ENCODE results near the gene KLHL29. TPM values are rescaled to one million over a fixed set of nuclear protein-coding genes. Genes with fewer than 3 reads are reported as not detected.

The KLHL29 gene
- total RNA-seq (2014; rRNA removed) = 2.6 and 3.1 TPM in 2 replicates
- percentile 49 among the genes with signal in this experiment for Bru-seq, nascent RNA
- BruChase-seq, experiment 1, labeled RNA remaining after a 6-hour chase = percentile 42 among the genes with signal in this experiment
- percentile 50 among the genes with signal in this experiment for BruChase-seq, experiment 2, labeled RNA remaining after a 2-hour chase
- long read RNA-seq, full-length matches to known transcripts = 3 of 15 reads
- long read RNA-seq, partial matches to known transcripts = 9 of 15 reads
- long read RNA-seq, other reads (novel, unspliced or antisense) = 3 of 15 reads

DNA sequence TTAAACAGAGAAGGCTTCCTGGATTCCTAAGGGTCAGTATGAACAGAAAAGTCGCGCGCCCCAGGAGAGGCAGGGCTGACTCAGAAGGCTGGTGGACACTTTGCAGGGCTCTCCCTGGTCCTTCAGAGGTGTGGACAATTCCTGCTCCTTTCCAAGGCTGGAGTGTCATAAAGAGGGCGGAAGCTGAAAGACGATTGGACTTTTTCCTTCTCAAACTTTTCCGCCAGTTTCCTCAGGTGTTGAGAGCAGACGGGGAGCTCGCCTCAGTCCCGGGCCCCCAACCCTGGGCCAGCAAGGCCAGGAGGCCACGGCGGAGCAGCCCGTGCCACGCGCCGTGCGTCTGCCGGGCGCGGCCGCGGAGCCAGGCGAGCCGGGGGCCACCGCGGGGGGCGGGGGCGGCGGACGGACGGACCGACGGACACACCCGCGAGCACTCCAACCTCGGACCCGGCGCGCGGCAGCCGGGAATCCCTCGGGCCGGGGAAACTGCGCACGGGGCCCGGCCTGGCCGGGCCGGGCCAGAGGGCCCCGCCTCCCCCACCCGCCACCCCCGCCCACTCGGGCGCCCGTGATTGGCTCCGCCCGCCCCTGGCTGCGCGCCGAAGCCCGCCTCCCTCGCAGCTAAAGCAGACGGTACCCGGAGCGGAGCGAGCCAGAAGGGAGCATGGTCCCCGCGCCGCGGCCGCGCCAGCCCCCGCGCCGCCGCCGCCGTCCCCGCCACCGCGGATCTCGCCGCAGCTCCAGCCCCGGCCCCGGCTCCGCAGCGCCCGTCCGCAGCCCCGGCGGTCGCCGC, at the start of gene KLHL29:
Gene KLHL29, plus strand, starts transcription at position 629 of the 793 bp plus-strand sequence. CDS start 177,018 bp downstream, outside the sequence.
- Histone ChIP-seq H4K20me1 (ENCODE audit: low read length) (no peaks in the 10 kb centered on the region), H3K9ac (ENCODE audit: low read length) (peak within 1 kb of the TSS; percentile 11; the same call in 1 of the 2 replicates), H3K4me1 (ENCODE audit: insufficient read depth, low read length) (peaks cover 17% of the 10 kb centered on the region), H3K27ac (ENCODE audit: low read length) (no peak within 1 kb of the TSS), H3K9me2 (replicated peaks; ENCODE audit: low read length) (no peaks in the 10 kb centered on the region), H3K9me3 (ENCODE audit: low read length) (no peaks in the 10 kb centered on the region), H3K4me3 (ENCODE audit: low read length) (peak within 1 kb of the TSS; percentile 83), H3K36me3 (ENCODE audit: low read depth, low read length) (no peaks in the 10 kb centered on the region), H2AFZ (ENCODE audit: low read length) (peak within 1 kb of the TSS; percentile 63), H3K27me3 (ENCODE audit: low read length) (peaks cover 17% of the 10 kb centered on the region), H3K79me2 (ENCODE audit: low read length) (no peaks in the 10 kb centered on the region; the same call in 1 of the 2 replicates), H3K4me2 (ENCODE audit: low read length) (peak within 1 kb of the TSS; percentile 96), H3F3A (ENCODE audit: low read length, unreplicated experiment) (peaks cover 4% of the 10 kb centered on the region)
- ChIA-PET POLR2A (ENCODE audit: unreplicated experiment) (no interaction called here), CTCF (no interaction called here)
- no TSS peak for BruUV-seq (replicated peaks)
- DNase-seq (peak; percentile 74), ATAC-seq (peak; percentile 51)
- TF ChIP-seq EZH2phosphoT487 (IDR thresholded peaks at IDR 0.05; ENCODE audit: borderline replicate concordance, low read length) (no peak), EZH2 (IDR thresholded peaks at IDR 0.05; ENCODE audit: low read length, unreplicated experiment) (no peak)
- TF ChIP-seq, protein P1, sequence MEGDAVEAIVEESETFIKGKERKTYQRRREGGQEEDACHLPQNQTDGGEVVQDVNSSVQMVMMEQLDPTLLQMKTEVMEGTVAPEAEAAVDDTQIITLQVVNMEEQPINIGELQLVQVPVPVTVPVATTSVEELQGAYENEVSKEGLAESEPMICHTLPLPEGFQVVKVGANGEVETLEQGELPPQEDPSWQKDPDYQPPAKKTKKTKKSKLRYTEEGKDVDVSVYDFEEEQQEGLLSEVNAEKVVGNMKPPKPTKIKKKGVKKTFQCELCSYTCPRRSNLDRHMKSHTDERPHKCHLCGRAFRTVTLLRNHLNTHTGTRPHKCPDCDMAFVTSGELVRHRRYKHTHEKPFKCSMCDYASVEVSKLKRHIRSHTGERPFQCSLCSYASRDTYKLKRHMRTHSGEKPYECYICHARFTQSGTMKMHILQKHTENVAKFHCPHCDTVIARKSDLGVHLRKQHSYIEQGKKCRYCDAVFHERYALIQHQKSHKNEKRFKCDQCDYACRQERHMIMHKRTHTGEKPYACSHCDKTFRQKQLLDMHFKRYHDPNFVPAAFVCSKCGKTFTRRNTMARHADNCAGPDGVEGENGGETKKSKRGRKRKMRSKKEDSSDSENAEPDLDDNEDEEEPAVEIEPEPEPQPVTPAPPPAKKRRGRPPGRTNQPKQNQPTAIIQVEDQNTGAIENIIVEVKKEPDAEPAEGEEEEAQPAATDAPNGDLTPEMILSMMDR (conservative IDR thresholded peaks at IDR 0.05; ENCODE audit: low read depth, low read length) = no peak
- intact Hi-C loops (cut with micrococcal nuclease) = no loop called here

- H3K9ac ChIP-seq (ENCODE audit: low read length) = no peak overlapping the region
- H2AFZ ChIP-seq (ENCODE audit: low read length) = no peak overlapping the region
- no peaks in the 10 kb centered on the region for H3K9me2 ChIP-seq (replicated peaks; ENCODE audit: low read length)
- peaks cover 61% of the 10 kb centered on the region for H3K27me3 ChIP-seq (ENCODE audit: low read length)
- no peak for DNase-seq
- H3K79me2 ChIP-seq (ENCODE audit: low read length) = no peaks in the 10 kb centered on the region
- H3K4me2 ChIP-seq (ENCODE audit: low read length) = no peak overlapping the region
- no peaks in the 10 kb centered on the region for H3F3A ChIP-seq (ENCODE audit: low read length, unreplicated experiment)
- H3K36me3 ChIP-seq (ENCODE audit: low read depth, low read length) = no peaks in the 10 kb centered on the region
- H3K4me3 ChIP-seq (ENCODE audit: low read length) = no peak overlapping the region
- BruUV-seq (replicated peaks) = no TSS peak
- ChIA-PET CTCF (no interaction called here), POLR2A (ENCODE audit: unreplicated experiment) (no interaction called here)
- no peaks in the 10 kb centered on the region for H3K4me1 ChIP-seq (ENCODE audit: insufficient read depth, low read length)
- no peaks in the 10 kb centered on the region for H4K20me1 ChIP-seq (ENCODE audit: low read length)
- no peak overlapping the region for H3K27ac ChIP-seq (ENCODE audit: low read length)
- TF ChIP-seq, protein P1 (conservative IDR thresholded peaks at IDR 0.05; ENCODE audit: low read depth, low read length) = no peak
- TF ChIP-seq EZH2 (IDR thresholded peaks at IDR 0.05; ENCODE audit: low read length, unreplicated experiment) (no peak), EZH2phosphoT487 (IDR thresholded peaks at IDR 0.05; ENCODE audit: borderline replicate concordance, low read length) (no peak)
- no peaks in the 10 kb centered on the region for H3K9me3 ChIP-seq (ENCODE audit: low read length)
- intact Hi-C loops (cut with micrococcal nuclease) = no loop called here
- no peak for ATAC-seq
Observed at GRCh38 chr2:23335550-23335949, 49.4 kb upstream of the KLHL29 start.
